Measurements from ENCODE around the gene GCG. TPM values are rescaled to one million over a fixed set of nuclear protein-coding genes. Genes with fewer than 3 reads are reported as not detected.

GCG gene
- total and polyA plus RNA-seq, 10 donors, result 0.21 to 0.28 TPM; not detected in 8

GRCh38 chr2:162197069-162197825 is 45.2 kb upstream of the GCG start:
- TF ChIP-seq POLR2A (IDR thresholded peaks at IDR 0.05) (no peak), POLR2AphosphoS5 (IDR thresholded peaks at IDR 0.05) (no peak)
- TF ChIP-seq, protein P1, sequence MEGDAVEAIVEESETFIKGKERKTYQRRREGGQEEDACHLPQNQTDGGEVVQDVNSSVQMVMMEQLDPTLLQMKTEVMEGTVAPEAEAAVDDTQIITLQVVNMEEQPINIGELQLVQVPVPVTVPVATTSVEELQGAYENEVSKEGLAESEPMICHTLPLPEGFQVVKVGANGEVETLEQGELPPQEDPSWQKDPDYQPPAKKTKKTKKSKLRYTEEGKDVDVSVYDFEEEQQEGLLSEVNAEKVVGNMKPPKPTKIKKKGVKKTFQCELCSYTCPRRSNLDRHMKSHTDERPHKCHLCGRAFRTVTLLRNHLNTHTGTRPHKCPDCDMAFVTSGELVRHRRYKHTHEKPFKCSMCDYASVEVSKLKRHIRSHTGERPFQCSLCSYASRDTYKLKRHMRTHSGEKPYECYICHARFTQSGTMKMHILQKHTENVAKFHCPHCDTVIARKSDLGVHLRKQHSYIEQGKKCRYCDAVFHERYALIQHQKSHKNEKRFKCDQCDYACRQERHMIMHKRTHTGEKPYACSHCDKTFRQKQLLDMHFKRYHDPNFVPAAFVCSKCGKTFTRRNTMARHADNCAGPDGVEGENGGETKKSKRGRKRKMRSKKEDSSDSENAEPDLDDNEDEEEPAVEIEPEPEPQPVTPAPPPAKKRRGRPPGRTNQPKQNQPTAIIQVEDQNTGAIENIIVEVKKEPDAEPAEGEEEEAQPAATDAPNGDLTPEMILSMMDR (IDR thresholded peaks at IDR 0.05 in 8 of 11, conservative IDR thresholded peaks at IDR 0.05 in 3 of 11), result no peak

GRCh38 chr2:162196638-162197037 is 44.6 kb upstream of the GCG start:
- Histone ChIP-seq H3K27me3 (replicated peaks in 1 of 7) (peaks cover 0 to 13% (median 0%) of the 10 kb centered on the region in 7 donors), H3K36me3 (no peaks in the 10 kb centered on the region), H3K4me1 (no peaks in the 10 kb centered on the region), H3K4me3 (no peak overlapping the region), H3K9me3 (no peaks in the 10 kb centered on the region), H3K27ac (no peak overlapping the region)
- WGBS, 5 donors, result 77 to 90% (median 87%) methylated on average over 7 of the region's 7 CpGs
- no peak for DNase-seq
- intact Hi-C loops (cut with DNase I; ENCODE audit: low total_unique reads), result no loop called here
- TF ChIP-seq, protein P1 (IDR thresholded peaks at IDR 0.05 in 8 of 11, conservative IDR thresholded peaks at IDR 0.05 in 3 of 11), result no peak
- TF ChIP-seq POLR2A (IDR thresholded peaks at IDR 0.05) (no peak), POLR2AphosphoS5 (IDR thresholded peaks at IDR 0.05) (no peak)

More at GRCh38 chr2:162197069-162197825, 45.2 kb upstream of the GCG start:
- H3K9me3 ChIP-seq, result no peaks in the 10 kb centered on the region
- H3K27me3 ChIP-seq (replicated peaks in 1 of 7), result peaks cover 0 to 7% (median 0%) of the 10 kb centered on the region in 7 donors
- H3K4me1 ChIP-seq, result no peaks in the 10 kb centered on the region
- 81 to 95% (median 93%) methylated on average over 2 of the region's 2 CpGs for WGBS, 5 donors
- H3K36me3 ChIP-seq, result no peaks in the 10 kb centered on the region
- no peak overlapping the region for H3K27ac ChIP-seq
- H3K4me3 ChIP-seq, result no peak overlapping the region
- intact Hi-C loops (cut with DNase I; ENCODE audit: low total_unique reads), result no loop called here
- DNase-seq, result no peak

GRCh38 chr2:162188451-162188850 is 36.4 kb upstream of the GCG start:
- 83 to 91% (median 85%) methylated on average over 3 of the region's 3 CpGs for WGBS, 5 donors
- H3K9me3 ChIP-seq, result no peaks in the 10 kb centered on the region
- no peak overlapping the region for H3K4me3 ChIP-seq
- no peaks in the 10 kb centered on the region for H3K4me1 ChIP-seq
- no peak for DNase-seq
- H3K27me3 ChIP-seq (replicated peaks in 1 of 7), result peaks cover 0 to 13% (median 0%) of the 10 kb centered on the region in 7 donors
- TF ChIP-seq, protein P1 (IDR thresholded peaks at IDR 0.05 in 8 of 11, conservative IDR thresholded peaks at IDR 0.05 in 3 of 11), result no peak
- TF ChIP-seq POLR2A (IDR thresholded peaks at IDR 0.05) (no peak), POLR2AphosphoS5 (IDR thresholded peaks at IDR 0.05) (no peak)
- intact Hi-C loops (cut with DNase I; ENCODE audit: low total_unique reads), result no loop called here
- no peak overlapping the region for H3K27ac ChIP-seq
- no peaks in the 10 kb centered on the region for H3K36me3 ChIP-seq

DNA sequence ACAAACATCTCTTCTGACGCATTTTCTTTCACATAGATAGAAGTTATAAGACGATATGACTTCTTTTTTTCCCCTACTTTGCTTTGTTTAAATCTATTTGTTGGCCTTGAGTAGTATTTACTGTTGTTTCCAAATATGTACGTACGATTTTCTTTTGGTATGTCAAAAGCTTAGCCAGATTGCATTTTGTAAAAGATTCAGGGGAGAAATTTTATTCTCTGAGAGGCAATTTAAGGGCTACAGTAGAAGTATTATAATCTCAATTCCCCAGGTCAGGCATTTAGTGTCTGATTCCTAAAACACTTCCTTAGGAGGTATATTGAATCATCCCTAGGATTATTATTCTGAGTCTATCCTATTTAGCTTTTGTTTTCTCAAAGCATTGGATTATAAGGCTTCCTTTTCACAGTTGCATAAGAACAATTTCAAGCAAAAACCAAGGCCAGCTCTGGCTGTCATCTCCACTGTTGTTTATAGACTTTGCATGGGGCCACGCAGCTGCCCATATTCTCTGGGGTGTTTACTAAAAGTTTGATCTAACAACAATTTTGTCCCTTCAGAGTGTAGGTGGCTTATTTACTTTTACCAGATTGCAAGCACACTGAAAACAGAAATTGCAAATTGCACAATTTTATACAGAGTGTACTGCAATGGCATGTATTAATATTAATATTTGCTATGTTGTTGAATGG is 33.6 kb upstream of the GCG start:
- H3K4me1 ChIP-seq, result no peaks in the 10 kb centered on the region
- intact Hi-C loops (cut with DNase I; ENCODE audit: low total_unique reads), result no loop called here
- H3K4me3 ChIP-seq, result no peak overlapping the region
- no peaks in the 10 kb centered on the region for H3K36me3 ChIP-seq
- H3K27ac ChIP-seq, result no peak overlapping the region
- H3K9me3 ChIP-seq, result no peaks in the 10 kb centered on the region
- no peak for DNase-seq
- 82 to 93% (median 92%) methylated on average over 5 of the region's 5 CpGs for WGBS, 5 donors
- TF ChIP-seq POLR2AphosphoS5 (IDR thresholded peaks at IDR 0.05) (no peak), POLR2A (IDR thresholded peaks at IDR 0.05) (no peak)
- TF ChIP-seq, protein P1 (IDR thresholded peaks at IDR 0.05 in 8 of 11, conservative IDR thresholded peaks at IDR 0.05 in 3 of 11), result no peak
- H3K27me3 ChIP-seq (replicated peaks in 1 of 7), result no peaks in the 10 kb centered on the region
